ENCODE data around the gene PSMD11.
A peak's percentile ranks its signal among the peaks of the same experiment; 100 is the strongest.
"Not testable (repeated sequence)": the region's sequence is repeated elsewhere in the genome, so short reads cannot be mapped to it uniquely, and the experiment has no call there.

Gene PSMD11

DNA sequence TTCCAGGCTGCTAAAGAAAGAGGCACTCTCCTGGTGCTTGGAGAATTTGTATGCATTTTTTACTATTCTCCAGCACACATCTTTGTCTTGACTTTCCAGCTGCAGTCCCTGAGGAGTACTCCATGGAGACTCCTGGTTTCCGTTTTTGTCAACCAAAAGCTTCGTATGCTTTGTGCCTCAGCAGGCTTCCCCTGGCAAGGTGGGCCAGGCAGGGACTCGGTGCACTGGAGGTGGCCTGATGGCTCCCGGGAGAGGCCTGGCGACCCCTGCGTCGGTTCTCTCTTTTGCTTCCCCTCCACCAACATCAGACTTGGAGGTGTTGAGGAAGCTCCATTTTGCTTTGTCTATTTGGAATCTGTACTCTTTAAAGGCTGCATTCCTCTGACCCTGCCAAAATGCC lies 66.2 kb downstream of the PSMD11 start:
- DNase-seq (ENCODE audit: low spot score): no peak

GRCh38 chr17:32512328-32512727 lies 68.0 kb downstream of the PSMD11 start:
- no peak for DNase-seq (ENCODE audit: low spot score)

DNA sequence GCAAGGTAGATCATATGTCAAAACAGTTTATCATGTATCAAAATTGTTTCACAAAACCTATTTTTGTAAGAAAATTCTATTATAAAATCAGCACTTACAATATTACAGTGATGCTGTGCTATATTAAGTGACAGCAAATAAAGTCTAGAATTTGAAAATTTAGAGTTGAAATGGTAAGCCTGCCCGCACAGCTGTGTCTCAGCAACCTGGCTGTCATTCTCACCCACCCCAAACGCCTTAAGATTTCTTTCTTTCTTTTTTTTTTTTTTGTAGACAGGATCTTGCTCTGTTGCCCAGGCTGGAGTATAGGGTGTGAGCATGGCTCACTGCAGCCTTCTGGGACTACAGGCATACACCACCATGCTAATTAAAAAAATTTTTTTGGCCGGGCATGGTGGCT lies 69.3 kb downstream of the PSMD11 start:
- DNase-seq (ENCODE audit: low spot score): no peak

GRCh38 chr17:32514606-32515005 lies 70.3 kb downstream of the PSMD11 start:
- no peak for DNase-seq (ENCODE audit: low spot score)

DNA sequence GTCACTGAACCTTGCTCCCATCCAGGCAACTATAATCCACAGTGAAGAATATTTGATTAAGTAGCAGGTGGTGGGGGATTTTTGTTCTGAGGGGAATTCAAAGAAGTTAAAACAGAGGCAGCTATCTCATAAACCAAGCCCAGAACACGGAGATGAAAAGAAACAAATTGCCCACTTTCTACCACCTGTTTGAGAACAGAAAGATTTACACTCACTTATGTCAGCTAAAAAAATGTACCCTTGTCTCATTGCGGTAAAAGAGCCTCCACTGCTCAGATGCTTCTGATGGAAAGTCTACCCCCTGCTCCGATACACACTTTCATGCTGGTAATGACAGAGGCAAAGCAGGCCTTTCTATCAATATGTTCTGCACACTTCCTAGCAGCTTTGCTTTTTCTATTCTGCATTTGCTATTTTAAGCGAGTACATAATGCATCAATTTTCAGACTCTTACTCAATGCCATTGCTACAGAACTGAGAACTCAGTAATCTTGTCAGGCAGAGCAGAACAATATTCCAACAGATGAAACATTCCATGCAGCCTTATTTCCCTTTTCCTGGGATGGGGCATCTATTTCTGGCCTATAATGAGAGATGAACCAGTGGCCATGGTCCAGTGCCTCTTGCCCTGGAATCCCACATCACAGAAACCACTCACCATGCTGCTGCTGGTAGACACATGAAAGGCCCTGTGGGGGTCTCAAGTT lies 71.5 kb downstream of the PSMD11 start:
- DNase-seq (ENCODE audit: low spot score): no peak

DNA sequence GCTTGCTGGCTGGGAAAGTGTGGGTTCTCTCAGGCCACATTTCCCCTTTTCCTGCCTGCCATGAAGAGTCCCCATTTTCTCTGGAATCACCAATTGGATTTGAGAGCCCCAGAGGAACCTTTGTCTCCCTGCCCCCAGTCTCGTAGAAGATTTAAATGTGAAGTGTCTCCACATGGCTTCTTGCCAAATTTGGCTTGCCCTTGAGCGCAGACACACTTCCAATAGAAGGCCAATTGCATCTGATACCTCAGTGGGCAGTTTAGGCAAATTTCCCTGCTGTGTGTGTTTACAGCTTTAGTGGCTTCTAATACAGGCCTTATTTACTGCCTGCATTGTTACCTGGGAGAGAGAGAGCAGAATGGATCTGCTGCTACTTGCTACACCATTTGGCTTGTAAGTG lies 72.1 kb downstream of the PSMD11 start:
- DNase-seq (ENCODE audit: low spot score): no peak

- no peak for DNase-seq (ENCODE audit: low spot score)
Measured at GRCh38 chr17:32516940-32517701, 72.8 kb downstream of the PSMD11 start.

DNA sequence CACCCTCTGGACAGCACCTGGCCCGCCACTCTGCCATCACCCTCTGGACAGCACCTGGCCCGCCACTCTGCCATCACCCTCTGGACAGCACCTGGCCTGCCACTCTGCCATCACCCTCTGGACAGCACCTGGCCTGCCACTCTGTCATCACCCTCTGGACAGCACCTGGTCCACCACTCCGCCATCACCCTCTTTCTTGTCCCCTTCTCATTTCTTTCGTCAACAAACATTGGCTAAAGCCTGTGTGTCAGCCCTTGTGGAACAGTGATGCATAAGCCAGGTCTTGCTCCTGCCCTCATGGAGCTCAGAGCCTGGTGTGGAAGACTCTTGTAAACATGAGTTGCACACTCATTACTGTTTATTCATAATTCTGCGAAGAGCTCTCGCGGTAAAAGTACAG lies 73.7 kb downstream of the PSMD11 start:
- no peak for DNase-seq (ENCODE audit: low spot score)

GRCh38 chr17:32518646-32519227 lies 74.4 kb downstream of the PSMD11 start:
- DNase-seq (ENCODE audit: low spot score): no peak

- DNase-seq (ENCODE audit: low spot score): peak; percentile 74
Measured at GRCh38 chr17:32519228-32520103, 75.2 kb downstream of the PSMD11 start.

- DNase-seq (ENCODE audit: low spot score): peak; percentile 44
Measured at GRCh38 chr17:32520104-32520701, 75.9 kb downstream of the PSMD11 start.

DNA sequence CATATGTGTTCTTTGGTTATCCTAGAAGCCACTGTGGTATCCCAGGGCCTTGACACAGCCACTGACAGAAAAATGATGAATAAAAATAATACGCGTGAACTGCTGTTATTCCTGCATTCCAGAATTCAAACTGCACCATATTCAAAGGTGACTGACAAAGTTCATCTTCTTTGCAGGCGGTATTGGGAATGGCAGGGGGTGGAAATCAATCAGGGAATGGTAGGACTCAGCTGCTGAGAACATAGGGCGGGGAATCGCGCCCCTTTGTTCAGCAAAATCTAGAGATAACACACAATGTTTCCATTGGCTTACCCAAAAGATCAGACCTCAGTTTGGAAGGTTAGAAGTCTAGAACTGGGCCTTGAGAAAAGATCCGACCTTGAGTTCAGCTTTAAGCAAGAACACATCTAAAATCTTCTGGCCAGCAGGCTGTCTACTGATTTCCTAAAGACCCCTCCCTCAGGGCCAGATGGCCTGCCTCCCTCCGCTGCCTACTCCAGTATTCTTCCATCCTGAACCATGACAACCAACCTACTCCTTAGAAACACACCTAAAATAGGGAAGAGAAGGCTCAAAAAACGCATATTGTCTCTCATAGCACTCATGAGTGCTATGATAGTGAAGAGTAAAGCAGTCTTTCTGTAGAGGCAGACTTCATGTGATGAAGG lies 76.6 kb downstream of the PSMD11 start:
- DNase-seq (ENCODE audit: low spot score): no peak

DNA sequence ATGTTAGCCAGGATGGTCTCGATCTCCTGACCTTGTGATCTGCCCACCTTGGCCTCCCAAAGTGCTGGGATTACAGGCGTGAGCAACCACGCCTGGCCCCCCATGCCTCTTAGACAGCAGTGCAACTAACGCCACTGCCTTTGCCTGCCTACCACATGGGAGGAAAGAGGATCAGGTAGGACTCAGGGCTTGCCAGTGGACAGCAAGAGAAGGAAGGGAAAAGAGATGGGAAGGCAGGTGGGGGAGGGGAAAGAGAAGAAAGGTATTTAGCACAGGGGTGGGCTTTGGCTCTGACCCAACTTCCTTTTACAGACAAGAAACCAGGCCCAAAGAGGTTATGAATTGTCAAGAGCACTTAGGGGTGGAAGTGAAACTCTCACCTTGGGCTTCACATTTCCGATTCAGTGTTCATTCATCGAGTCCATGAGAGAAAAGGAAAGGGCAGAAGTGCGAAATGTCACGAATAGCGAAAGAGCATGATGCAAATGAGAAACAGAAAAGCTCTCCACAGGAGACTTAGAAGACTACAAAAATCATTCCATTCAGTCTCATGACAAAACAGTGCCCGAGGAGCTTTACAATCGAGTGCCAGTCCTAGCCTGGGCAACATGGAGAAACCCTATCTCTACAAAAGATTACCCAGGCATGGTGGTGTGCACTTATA lies 78.8 kb downstream of the PSMD11 start:
- DNase-seq (ENCODE audit: low spot score): no peak

DNA sequence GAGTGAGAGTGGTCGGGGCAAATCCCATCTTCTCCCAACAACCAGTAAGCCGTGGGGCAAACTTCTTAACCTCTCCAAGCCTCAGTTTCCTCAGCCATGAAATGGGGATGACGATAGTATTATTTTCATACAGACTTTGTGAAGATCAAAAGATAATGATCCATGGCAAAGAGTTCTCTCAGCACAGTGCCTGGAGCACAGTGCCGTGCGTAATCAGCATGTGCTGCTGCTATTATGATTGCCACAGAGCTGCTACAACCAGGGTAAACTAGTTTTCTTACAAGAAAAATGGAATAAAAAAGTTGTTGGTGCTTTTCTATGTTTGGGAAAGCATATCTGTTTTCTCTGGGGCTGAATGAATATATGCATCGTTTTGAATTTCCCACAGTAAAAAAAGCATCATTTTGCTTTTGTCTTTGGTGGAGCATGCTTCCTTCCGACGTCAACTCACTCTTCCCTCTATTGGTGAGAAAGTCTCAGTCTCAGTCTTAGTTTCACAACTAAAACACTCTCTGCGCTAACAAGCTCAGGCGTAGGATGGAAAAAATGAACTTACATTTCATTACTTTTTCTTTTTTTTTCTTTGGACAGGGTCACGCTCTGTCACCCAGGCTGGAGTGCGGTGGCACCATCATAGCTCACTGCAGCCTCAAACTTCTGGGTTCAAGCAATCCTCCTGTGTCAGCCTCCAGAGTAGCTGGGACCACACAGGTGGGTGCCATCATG lies 79.7 kb downstream of the PSMD11 start:
- no peak for DNase-seq (ENCODE audit: low spot score)

- not testable (repeated sequence) for DNase-seq (ENCODE audit: low spot score)
Measured at GRCh38 chr17:32524553-32524880, 80.2 kb downstream of the PSMD11 start.

DNA sequence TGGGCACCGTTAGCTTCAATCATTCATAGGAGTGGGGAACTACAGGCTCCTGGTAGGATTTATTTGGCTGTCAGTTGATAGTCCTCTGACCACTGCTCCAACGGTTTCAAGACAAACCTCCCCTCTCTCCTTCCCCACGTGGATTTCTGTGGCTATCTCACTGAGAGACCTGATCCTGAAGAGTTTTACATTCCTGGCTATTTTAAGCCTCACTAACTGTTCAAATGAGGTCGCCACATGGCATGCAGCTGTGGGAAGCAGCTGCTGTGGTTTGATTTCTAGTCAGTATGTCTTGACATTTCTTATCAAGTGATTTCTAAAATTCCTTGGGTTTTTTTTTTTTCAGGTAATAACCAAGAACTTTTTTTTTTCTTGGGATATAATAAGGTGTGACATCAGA lies 80.8 kb downstream of the PSMD11 start:
- no peak for DNase-seq (ENCODE audit: low spot score)

DNA sequence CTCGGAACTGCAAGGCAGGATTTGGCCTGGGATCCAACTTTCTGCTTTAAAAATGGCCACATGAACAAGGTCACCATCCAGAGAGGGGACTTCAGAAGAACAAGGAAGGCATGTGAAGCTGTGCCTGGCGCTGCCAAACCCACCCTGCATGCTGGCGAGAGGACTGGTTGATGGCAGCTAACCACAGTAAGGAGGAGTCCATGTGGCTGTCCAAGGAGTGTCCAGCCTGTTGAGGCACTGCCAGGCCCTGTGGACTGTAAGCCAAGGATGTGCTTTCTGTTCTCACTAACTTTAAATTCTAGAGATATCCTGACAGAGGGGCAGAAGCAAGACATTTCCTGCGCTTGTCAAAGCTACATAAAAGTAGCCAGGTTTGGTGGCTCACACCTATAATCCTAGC lies 82.8 kb downstream of the PSMD11 start:
- DNase-seq (ENCODE audit: low spot score): no peak

DNA sequence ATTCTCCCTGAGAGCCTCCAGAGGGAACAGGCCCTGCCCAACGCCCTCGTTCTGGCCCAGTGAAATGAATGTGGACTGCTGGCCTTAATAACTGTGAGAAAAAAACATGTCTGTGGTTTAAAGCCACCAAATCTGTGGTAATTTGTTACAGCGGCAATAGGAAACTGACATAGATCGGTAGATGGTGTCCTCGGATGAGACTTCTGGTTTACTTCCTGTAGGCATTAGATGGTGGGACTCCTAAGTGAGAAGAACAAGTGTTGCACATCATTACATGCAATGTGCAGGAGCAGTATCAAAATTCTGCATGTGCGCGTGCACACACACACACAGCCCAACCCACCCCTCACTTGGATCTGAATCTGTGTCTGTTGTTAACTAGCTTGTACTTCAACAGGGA lies 84.5 kb downstream of the PSMD11 start:
- DNase-seq (ENCODE audit: low spot score): no peak

DNA sequence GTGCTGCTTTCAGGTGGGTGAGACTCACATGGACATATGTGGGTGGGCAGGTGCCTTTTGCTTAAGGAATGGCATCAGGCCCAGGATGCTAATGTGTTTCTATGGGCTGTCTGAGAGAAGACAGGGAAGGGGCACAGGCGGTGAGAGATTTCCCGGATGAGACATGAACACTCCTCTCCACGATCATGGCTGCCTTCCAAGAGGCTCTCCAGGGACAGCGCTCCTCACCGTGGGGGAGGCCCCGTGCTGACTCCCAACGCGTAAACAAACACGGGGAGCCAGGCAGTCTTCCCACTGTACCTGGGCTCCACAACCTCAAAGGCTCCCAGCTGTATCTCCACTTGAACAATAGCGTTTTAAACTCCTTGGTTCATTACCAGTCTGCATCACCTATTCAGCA lies 85.3 kb downstream of the PSMD11 start:
- no peak for DNase-seq (ENCODE audit: low spot score)
